ENCODE results near the gene DYNC1I1. TPM values are rescaled to one million over a fixed set of nuclear protein-coding genes. Genes with fewer than 3 reads are reported as not detected.

The DYNC1I1 gene
- total and polyA plus RNA-seq, 2 of the 13 experiments (the other 11 are each of a cell fraction or from before 2014, with no cell fraction given) = not detected

- no peaks in the 10 kb centered on the region for H4K20me1 ChIP-seq (ENCODE audit: insufficient read depth, low read length)
- BruUV-seq (replicated peaks) = no TSS peak
- FAIRE-seq = no peak
- no peak overlapping the region for H3K9ac ChIP-seq (ENCODE audit: insufficient read depth, low read depth, low read length)
- intact Hi-C loops (cut with micrococcal nuclease; ENCODE audit: unreplicated experiment) = no loop called here
- CTCF ChIA-PET (ENCODE audit: low intra/inter-chr PET ratio, low total read pairs) = no interaction called here
- H3K27me3 ChIP-seq (ENCODE audit: control insufficient read depth in 1 of 2, insufficient read depth in 2 of 2, low read length in 2 of 2) = no peaks in the 10 kb centered on the region
- no peak for ATAC-seq
- H3K4me2 ChIP-seq (ENCODE audit: low read depth, low read length) = no peak overlapping the region
- no peak overlapping the region for H2AFZ ChIP-seq (ENCODE audit: low read length)
- no peaks in the 10 kb centered on the region for H3K79me2 ChIP-seq (ENCODE audit: insufficient read depth, low read length)
- H3K4me3 ChIP-seq (replicated peaks in 1 of 3; ENCODE audit: insufficient read depth in 1 of 3, low read depth in 2 of 3, low read length in 3 of 3) = no peak overlapping the region
- TF ChIP-seq REPIN1 (CRISPR knock-in tag; IDR thresholded peaks at IDR 0.05; ENCODE audit: borderline replicate concordance, low read depth) (no peak), FOXJ3 (CRISPR knock-in tag; IDR thresholded peaks at IDR 0.05; ENCODE audit: borderline replicate concordance) (no peak), ARNT2 (CRISPR knock-in tag; IDR thresholded peaks at IDR 0.05; ENCODE audit: low read depth) (no peak), RXRB (CRISPR knock-in tag; IDR thresholded peaks at IDR 0.05; ENCODE audit: borderline replicate concordance) (no peak)
- no peak for DNase-seq (ENCODE audit: low spot score)
- no peak overlapping the region for H3K27ac ChIP-seq (ENCODE audit: extremely low read length, insufficient read depth, low read length)
- no peaks in the 10 kb centered on the region for H3K9me3 ChIP-seq (ENCODE audit: low read length)
- H3K4me1 ChIP-seq (ENCODE audit: insufficient read depth, low read length) = no peaks in the 10 kb centered on the region
- POLR2A ChIA-PET = no interaction called here
- in situ Hi-C loops (cut with HindIII; ENCODE audit: extremely low pct_ligation_motif_present, low pct_unique_long_range_greater_than_20kb) = no loop called here
- H3K36me3 ChIP-seq (replicated peaks in 1 of 2; ENCODE audit: control insufficient read depth in 1 of 2, insufficient read depth in 2 of 2, low read length in 2 of 2) = no peaks in the 10 kb centered on the region
Observed at GRCh38 chr7:96004578-96004977, 232.2 kb downstream of the DYNC1I1 start.

GRCh38 chr7:96005271-96005670, 232.9 kb downstream of the DYNC1I1 start:
- no TSS peak for BruUV-seq (replicated peaks)
- in situ Hi-C loops (cut with HindIII; ENCODE audit: extremely low pct_ligation_motif_present, low pct_unique_long_range_greater_than_20kb) (no loop called here), intact Hi-C loops (cut with micrococcal nuclease; ENCODE audit: unreplicated experiment) (no loop called here)
- DNase-seq (ENCODE audit: low spot score) (no peak), ATAC-seq (no peak), FAIRE-seq (no peak)
- no peaks in the 10 kb centered on the region for H4K20me1 ChIP-seq (ENCODE audit: insufficient read depth, low read length)
- no peaks in the 10 kb centered on the region; a peak in 1 of 5 replicates for H3K27me3 ChIP-seq (ENCODE audit: control insufficient read depth in 1 of 2, insufficient read depth in 2 of 2, low read length in 2 of 2)
- H3K79me2 ChIP-seq (ENCODE audit: insufficient read depth, low read length) = no peaks in the 10 kb centered on the region
- no peak for TF ChIP-seq CAMTA2 (CRISPR knock-in tag; IDR thresholded peaks at IDR 0.05; ENCODE audit: borderline replicate concordance)
- TF ChIP-seq KLF13 (CRISPR knock-in tag; IDR thresholded peaks at IDR 0.05) = no peak
- TF ChIP-seq ZNF567 (CRISPR knock-in tag; IDR thresholded peaks at IDR 0.05; ENCODE audit: borderline replicate concordance) = no peak
- TF ChIP-seq HNRNPL (IDR thresholded peaks at IDR 0.05; ENCODE audit: low read depth, low read length) = no peak
- TF ChIP-seq SP1 (IDR thresholded peaks at IDR 0.05) = no peak
- no peak for TF ChIP-seq SP1 (CRISPR knock-in tag; IDR thresholded peaks at IDR 0.05)
- TF ChIP-seq KDM5B (CRISPR knock-in tag; IDR thresholded peaks at IDR 0.05; ENCODE audit: borderline replicate concordance) = no peak
- TF ChIP-seq NKX3-1 (CRISPR knock-in tag; IDR thresholded peaks at IDR 0.05) = no peak
- TF ChIP-seq ZNF484 (CRISPR knock-in tag; IDR thresholded peaks at IDR 0.05; ENCODE audit: borderline replicate concordance, low read depth) = no peak
- TF ChIP-seq ZNF546 (CRISPR knock-in tag; conservative IDR thresholded peaks at IDR 0.05) = no peak
- no peak for TF ChIP-seq ZSCAN21 (CRISPR knock-in tag; IDR thresholded peaks at IDR 0.05; ENCODE audit: borderline replicate concordance)
- no peak for TF ChIP-seq ZMYM4 (CRISPR knock-in tag; IDR thresholded peaks at IDR 0.05)
- TF ChIP-seq SRF (IDR thresholded peaks at IDR 0.05; ENCODE audit: low read depth, low read length) = no peak
- TF ChIP-seq ELK4 (CRISPR knock-in tag; IDR thresholded peaks at IDR 0.05; ENCODE audit: borderline replicate concordance) = no peak
- CTCF ChIA-PET (ENCODE audit: low intra/inter-chr PET ratio, low total read pairs) = no interaction called here
- H3K4me3 ChIP-seq (replicated peaks in 1 of 3; ENCODE audit: insufficient read depth in 1 of 3, low read depth in 2 of 3, low read length in 3 of 3) = no peak overlapping the region
- no peaks in the 10 kb centered on the region for H3K9me3 ChIP-seq (ENCODE audit: low read length)
- H3K4me1 ChIP-seq (ENCODE audit: insufficient read depth, low read length) = no peaks in the 10 kb centered on the region
- WGBS (ENCODE audit: low lambda C conversion rate) = 64% methylated on average over 5 of the region's 5 CpGs
- H3K27ac ChIP-seq (ENCODE audit: extremely low read length, insufficient read depth, low read length) = no peak overlapping the region
- no peaks in the 10 kb centered on the region for H3K36me3 ChIP-seq (replicated peaks in 1 of 2; ENCODE audit: control insufficient read depth in 1 of 2, insufficient read depth in 2 of 2, low read length in 2 of 2)
- no peak overlapping the region for H3K4me2 ChIP-seq (ENCODE audit: low read depth, low read length)
- no peak overlapping the region for H2AFZ ChIP-seq (ENCODE audit: low read length)
- POLR2A ChIA-PET = no interaction called here
- H3K9ac ChIP-seq (ENCODE audit: insufficient read depth, low read depth, low read length) = no peak overlapping the region

All from HepG2 (cell line).